ENCODE data around the gene SORBS1.

Gene SORBS1

GRCh38 chr10:95561177-95561863 is at the start of gene SORBS1:
TSS of gene SORBS1 (minus strand) at chr10:95561371. CDS start at chr10:95441135, 120,236 bp downstream.
- DNase-seq = peak; percentile 72

DNA sequence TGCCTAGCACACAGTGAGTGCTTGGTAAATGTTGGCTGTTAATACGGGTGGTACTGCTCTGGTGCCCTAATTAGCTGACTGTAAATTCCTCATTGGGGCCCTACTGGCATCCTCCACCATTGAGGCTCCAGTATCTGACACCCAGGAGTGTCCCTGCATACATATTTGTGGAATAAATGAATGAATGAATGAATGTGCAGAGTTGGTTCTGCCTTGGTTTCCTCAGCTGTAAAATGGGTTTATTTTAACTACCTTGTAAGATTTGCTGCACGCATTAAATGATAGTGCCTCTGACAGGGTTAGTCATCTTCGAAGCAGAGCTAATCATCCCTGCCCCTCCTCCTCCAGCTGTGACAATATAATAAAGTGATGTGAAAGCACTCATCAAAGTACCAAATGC is 49.6 kb upstream of the SORBS1 start:
- DNase-seq = no peak

DNA sequence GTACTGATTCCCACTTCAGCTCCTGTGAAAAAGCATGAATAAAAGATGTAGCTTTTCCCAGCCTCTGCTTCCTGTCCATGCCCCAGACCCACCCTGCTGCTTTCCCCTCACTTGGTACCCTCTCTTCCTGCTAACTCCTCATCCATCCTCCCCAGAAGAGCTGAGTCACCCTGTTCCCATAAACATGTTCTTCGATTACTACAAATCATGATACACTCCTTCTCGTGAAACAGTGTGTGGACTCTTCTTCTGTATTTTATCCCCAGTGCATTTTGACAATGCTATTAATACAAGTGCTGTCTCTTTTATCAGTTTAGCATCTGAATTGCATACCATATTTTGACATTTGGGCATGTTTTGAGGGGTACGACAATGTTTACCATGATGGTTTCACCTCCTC is 45.8 kb upstream of the SORBS1 start:
- no peak for DNase-seq

GRCh38 chr10:95605163-95605562 is 44.0 kb upstream of the SORBS1 start:
- DNase-seq = no peak

GRCh38 chr10:95604630-95605029 is 43.5 kb upstream of the SORBS1 start:
- no peak for DNase-seq

- no peak for DNase-seq
Measured at GRCh38 chr10:95602382-95602781, 41.2 kb upstream of the SORBS1 start.

- no peak for DNase-seq
Measured at GRCh38 chr10:95601116-95601719, 40.0 kb upstream of the SORBS1 start.

DNA sequence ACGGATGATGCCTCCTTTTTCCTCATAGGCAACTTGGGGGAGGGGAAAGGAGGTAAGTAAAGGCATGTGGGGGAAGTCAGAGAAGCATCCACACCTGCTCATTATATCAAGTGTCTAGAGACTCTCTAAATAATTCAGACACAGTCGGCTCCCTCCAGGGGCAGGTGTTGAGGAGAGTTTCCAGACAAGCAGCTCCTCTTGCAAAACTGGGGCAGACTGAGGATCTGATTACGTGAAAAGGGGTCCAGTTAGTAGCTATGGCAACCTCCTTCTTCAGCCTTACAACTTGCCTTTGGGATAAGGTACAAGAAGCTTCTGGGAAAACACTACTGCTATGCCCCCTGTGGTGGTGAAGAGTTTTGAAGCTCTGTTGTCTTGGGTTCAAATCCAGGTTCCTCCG is 39.0 kb upstream of the SORBS1 start:
- no peak for DNase-seq

- no peak for DNase-seq
Measured at GRCh38 chr10:95597788-95598187, 36.6 kb upstream of the SORBS1 start.

DNA sequence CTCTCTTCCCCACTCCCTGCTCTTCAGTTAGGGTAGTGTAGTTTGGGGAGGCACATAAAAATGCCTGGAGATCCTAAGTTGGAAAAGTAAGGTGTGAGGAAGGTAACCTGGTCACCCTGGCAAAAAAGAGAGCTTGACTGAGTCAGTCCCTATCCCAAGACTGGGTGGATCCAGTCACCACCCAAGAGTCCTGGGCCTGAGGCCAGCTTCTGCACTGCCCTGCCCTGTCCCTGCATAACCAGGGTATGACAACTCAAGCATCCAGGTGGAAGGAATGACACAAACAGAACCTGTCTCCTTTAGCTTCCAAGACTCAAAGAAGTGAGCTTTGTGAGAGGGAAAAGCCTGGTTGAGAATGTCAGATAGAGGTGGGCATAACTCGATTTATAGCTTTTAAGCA is 26.9 kb upstream of the SORBS1 start:
- DNase-seq = no peak

DNA sequence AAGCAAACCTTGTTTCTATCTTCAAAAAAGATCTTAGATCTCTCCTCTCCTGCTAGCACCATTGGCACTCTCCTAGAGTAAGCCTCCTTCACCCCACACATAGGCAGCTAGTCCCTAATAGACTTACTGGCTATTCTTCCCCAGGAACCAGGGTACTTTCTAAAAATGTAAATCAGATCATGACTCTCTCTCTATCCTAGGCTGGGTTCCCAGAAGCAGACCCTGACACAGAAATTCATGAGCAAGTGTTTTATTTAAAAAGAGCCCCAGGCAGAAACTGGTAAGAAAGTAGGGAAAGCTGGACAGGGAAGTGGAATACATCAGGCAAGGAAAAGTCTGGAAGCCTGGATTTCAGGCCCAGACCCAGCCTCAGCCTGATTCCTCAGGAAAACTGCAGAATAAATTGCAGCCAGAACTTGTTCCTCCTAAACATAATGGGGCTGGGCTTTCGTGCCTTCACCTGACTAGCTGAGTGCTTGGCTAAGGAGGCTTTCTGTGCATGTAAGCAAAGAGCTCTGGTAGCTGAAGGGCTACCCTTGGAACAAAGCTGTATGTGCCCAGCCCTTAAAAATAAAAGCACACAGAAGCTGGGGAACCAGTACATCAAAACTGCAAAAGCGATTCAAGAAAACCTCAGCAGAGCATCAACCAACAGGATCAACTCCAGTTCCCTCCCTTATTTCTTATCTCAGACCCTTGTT is 18.8 kb upstream of the SORBS1 start:
- no peak for DNase-seq

- no peak for DNase-seq
Measured at GRCh38 chr10:95579292-95579691, 18.1 kb upstream of the SORBS1 start.

GRCh38 chr10:95578619-95579018 is 17.4 kb upstream of the SORBS1 start:
- DNase-seq = no peak

DNA sequence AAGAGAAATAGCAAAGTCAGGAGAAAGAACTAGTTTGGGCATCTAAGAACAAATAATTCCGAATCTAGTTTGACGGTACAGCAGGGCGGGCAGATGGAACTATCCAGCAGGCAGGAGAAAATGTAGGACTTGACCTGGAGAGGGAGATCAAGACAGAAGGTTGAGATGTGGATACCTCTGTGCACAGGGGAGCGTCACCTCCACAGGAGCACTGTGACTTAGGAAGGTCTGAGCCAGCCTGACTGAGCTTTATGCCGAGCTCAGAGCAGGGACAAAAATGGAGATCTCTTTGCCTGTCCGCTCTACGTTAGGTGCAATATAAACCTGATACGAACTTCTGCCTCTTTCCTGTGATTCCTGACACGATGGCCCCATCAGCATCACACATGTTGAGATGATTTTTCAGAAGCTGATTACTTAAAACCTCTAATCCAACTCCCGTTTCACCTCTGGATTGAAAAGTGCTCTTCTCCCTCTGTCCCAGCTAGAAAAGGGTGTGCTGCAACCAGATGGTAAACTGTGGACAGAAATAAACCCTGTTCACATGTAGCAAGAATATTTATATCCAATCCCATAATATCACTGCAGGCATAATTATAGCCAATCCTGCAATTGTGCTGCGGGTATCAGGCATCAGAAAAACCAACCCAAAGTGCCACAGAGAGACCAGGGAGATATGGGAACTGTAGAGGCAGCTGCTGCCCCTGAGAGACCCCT is 13.6 kb upstream of the SORBS1 start:
- DNase-seq = no peak

- DNase-seq = no peak
Measured at GRCh38 chr10:95573964-95574604, 12.9 kb upstream of the SORBS1 start.

GRCh38 chr10:95573527-95573926 is 12.4 kb upstream of the SORBS1 start:
- DNase-seq = no peak

- no peak for DNase-seq
Measured at GRCh38 chr10:95572131-95572820, 11.1 kb upstream of the SORBS1 start.

- DNase-seq = no peak
Measured at GRCh38 chr10:95571390-95571789, 10.2 kb upstream of the SORBS1 start.

DNA sequence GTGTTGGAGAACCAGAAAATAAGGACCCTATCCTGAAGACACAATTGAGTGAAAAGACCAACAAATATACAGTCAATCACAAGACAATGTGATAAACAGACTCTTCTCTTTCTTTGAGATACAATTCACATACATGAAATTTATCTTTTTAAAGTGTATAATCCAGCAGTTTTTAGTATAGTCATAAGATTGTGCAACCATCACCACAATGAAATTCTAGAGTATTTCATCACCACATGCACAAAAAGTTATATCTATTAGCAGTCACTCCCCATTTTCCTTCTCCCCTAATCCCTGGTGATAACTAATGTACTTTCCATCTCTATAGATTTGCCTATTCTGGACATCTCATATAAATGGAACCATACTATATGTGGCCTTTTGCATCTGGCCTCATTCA is 8.2 kb upstream of the SORBS1 start:
- no peak for DNase-seq

DNA sequence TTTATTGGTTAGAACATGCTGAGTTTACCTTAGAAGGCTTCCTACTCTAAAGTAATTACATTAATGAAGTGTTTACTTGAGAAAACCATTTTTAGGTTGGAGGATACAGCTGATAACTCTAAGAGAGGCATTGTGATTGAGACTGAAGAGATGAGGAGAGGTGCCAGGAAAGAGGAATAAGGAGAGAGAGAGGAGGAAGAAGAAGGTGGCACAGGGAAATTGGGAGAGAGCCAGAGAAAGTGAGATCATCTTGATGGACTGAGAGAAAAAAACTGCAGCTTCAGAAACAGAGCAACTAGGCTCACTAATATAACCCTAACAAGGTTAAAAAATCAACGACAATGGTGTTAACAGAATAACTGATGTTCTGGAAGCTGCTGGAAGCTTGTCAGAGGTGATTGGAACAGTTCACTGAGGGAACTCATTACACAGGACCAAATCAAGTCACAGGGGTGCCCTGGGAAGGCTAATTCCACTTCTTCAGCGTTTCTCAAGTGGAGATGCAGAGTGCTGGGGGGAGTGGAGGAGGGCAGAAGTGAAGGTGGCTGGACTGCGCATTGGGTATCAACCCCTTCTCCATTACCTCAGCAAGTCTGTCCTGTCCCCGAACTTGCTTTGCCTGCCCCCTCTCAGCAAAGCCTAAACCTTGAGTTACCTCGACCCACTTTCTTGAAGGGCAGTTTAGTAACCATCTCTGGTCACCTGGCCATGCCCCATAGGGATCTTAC is 6.9 kb upstream of the SORBS1 start:
- DNase-seq = no peak

GRCh38 chr10:95566136-95566535 is 5.0 kb upstream of the SORBS1 start:
- DNase-seq = no peak

DNA sequence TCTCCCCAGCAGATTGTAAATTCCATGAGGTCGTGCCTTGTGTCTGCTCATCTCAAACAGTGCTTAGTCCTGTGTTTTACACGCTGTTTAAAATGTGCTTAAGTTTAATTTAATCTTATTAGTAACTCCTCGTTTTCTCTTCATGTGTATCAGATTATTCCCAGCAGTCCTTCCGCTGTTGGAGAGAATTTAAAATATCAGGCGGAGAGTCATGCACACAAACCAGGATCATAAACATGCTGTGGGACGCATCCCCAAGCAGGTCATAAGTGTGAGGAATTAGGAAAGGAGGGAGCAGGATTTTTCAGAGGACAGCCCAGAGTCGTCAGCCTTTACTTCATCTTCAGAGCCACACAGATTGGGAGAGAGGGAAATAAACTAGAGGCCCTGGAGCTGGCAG is 4.2 kb upstream of the SORBS1 start:
- no peak for DNase-seq
